Measurements from ENCODE around the gene CAMK1D.
"Not testable (repeated sequence)": the region's sequence is repeated elsewhere in the genome, so short reads cannot be mapped to it uniquely, and the experiment has no call there.

Gene CAMK1D

GRCh38 chr10:12470719-12471118 is 121.4 kb downstream of the CAMK1D start:
- DNase-seq, result no peak

DNA sequence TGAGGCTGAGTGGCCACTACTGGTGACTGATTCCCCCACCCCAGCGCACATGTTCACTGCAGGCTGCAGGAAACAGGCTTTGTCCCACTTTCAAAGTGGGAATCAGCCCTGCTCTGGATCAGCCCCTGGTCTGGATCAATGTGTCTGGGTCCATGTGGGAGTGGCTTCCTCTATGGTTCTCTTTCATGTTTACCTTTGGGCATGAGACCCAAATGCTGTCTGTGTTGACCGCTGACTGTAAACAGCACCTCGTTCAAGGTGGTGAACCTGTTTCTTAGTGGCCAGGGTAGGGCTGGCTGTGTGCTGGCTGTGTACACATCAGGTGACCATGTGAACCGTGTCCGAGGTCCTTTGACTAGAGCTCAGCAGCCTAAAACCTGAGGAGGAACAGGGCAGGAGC is 121.8 kb downstream of the CAMK1D start:
- DNase-seq, result no peak

- no peak for DNase-seq
These were observed 124.1 kb downstream of the CAMK1D start for GRCh38 chr10:12473491-12473890.

DNA sequence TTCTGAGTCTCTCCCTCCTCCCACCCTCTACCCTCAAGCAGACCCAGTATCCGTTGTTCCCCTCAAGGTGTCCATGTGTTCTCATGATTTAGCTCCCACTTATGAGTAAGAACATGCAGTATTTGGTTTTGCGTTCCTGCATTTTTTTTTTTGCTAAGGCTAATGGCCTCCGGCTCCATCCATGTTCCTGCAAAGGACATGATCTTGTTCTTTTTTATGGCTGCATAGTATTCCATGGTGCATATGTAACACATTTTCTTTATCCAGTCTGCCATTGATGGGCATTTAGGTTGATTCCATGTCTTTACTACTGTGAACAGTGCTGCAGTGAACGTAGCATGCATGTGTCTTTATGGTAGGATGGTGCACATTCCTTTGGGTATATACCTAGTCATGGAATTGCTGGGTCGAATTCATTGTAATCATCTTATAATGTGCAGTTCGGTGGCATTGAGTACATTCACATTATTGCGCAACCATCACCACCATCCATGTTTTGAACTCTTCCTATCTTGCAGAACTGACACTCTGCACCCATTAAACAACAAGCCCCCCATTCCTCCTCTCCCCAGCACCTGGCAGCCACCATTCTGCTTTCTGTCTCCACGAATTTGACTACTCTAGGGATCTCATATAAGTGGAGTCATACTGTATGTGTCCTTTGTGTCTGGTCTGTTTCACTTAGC is 125.5 kb downstream of the CAMK1D start:
- no peak for DNase-seq

GRCh38 chr10:12476656-12477055 is 127.3 kb downstream of the CAMK1D start:
- DNase-seq, result no peak

DNA sequence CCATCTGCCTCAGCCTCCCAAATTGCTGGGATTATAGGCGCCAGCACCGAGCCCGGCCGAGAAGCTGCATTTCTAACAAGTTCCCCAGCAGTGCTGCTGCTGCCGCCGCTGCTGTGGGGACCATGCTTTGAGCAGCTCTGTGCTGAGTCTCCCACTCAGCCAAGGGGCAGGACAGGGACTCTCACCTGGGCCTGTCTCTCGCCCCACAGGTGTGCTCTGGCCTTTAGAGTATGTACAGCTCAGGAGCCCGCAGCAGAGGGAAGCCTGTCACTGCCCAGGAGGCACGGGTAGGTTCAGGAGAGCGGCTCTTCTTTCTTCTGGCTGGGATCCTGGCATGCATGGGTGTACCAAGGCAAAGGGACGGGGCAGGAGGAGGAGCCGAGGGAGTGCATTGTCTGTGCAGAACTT is 130.1 kb downstream of the CAMK1D start:
- DNase-seq, result no peak

GRCh38 chr10:12479924-12480323 is 130.6 kb downstream of the CAMK1D start:
- no peak for DNase-seq

- no peak for DNase-seq
These were observed 131.1 kb downstream of the CAMK1D start for GRCh38 chr10:12480440-12480839.

GRCh38 chr10:12481924-12482323 is 132.6 kb downstream of the CAMK1D start:
- DNase-seq, result no peak

GRCh38 chr10:12482587-12482986 is 133.2 kb downstream of the CAMK1D start:
- DNase-seq, result no peak

GRCh38 chr10:12484002-12484918 is 134.9 kb downstream of the CAMK1D start:
- no peak for DNase-seq

GRCh38 chr10:12484941-12485805 is 135.8 kb downstream of the CAMK1D start:
- no peak for DNase-seq

DNA sequence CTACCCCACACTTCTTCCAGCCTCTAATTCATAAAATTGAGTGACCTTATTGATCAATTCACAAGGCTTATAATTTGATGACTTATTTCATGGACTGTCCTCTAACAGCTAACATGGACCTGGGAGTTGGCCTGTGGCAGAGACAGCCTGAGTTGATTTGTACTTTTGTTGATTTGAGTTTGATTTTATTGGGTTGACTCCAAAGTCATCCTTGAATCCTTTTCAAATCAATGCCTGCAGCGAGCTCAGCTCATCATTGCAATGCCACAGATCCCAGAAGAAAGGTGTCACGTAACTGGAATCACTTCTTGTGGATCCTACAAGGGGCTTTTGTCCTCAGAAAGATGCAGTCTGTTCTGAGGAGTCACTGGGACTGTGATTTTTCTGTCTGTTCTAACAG is 138.0 kb downstream of the CAMK1D start:
- no peak for DNase-seq

GRCh38 chr10:12488626-12489025 is 139.3 kb downstream of the CAMK1D start:
- no peak for DNase-seq

GRCh38 chr10:12489357-12489756 is 140.0 kb downstream of the CAMK1D start:
- DNase-seq, result no peak

DNA sequence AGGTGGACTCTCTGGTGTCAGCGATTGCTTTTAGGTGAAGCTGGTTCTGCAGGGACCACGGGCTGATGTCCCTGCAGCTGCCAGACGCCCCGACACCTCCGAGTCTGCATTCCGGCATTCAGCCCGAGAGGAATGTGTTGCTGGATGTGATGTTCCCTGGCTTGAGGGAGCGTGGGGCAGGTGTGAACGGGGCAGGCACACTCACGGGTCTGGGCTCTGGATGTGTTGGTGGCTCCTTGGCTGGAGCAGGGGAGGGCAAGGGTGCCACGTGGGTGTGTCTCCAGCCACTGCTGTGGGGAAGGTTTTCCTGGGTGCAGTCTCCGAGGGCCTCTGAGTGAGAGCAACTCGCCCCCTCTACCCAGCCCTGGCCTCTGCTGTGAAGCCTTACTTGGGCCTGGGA is 140.5 kb downstream of the CAMK1D start:
- no peak for DNase-seq

DNA sequence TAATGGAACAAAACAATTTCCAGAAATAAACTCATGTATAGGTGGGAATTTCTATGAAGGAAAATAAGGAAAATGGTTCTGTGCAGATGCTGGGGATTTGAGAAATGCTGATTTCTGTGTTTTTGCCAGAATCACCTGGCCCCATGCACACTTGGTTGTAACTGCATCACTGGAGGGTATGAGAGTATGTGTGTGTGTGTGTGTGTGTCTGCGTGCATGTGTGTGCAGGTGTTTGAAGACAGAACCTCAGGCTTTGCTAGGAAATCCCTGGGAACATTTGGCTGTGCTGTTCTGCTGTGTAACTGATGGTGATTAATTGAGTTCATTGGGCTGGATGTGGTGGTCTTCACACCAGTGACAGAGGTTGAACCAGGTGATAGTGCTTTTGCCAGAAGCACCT is 141.6 kb downstream of the CAMK1D start:
- no peak for DNase-seq

DNA sequence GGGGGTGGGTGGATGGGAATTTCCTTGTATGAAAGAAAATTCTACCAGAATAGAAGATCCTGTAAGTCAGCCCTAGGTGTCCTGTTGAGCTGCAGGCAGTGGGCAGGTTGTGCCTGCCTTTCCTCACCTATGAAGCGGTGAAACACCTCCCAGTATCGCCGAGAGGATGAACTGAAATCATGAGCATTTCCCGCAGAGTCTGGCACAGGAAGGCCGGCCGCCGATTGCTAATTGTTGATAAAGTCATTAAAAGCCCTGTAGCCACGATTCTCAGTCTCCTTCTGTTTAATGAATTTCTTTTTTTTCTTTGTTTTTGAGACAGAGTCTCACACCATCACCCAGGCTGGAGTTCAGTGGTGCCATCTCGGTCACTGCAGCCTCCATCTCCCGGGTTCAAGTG is 142.1 kb downstream of the CAMK1D start:
- no peak for DNase-seq

DNA sequence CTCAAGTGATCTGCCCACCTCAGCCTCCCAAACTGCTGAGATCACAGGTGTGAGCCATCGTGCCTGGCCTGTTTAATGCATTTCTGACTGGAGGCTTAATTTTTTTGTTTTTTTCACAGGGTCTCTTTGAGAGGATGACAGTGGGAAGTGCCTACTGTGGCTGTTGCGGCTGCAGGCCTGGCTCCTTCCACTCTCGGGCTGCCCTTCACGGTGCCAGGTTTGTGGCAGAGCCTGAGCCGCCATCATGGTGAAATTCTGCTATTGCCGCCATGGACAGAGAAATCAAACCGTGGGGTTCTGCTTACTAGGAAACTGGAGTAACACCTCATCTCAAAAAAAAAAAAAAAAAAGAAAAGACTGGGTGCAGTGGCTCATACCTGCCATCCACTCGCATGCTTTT is 142.7 kb downstream of the CAMK1D start:
- no peak for DNase-seq

- DNase-seq, result not testable (repeated sequence)
These were observed 147.7 kb downstream of the CAMK1D start for GRCh38 chr10:12497046-12497445.

DNA sequence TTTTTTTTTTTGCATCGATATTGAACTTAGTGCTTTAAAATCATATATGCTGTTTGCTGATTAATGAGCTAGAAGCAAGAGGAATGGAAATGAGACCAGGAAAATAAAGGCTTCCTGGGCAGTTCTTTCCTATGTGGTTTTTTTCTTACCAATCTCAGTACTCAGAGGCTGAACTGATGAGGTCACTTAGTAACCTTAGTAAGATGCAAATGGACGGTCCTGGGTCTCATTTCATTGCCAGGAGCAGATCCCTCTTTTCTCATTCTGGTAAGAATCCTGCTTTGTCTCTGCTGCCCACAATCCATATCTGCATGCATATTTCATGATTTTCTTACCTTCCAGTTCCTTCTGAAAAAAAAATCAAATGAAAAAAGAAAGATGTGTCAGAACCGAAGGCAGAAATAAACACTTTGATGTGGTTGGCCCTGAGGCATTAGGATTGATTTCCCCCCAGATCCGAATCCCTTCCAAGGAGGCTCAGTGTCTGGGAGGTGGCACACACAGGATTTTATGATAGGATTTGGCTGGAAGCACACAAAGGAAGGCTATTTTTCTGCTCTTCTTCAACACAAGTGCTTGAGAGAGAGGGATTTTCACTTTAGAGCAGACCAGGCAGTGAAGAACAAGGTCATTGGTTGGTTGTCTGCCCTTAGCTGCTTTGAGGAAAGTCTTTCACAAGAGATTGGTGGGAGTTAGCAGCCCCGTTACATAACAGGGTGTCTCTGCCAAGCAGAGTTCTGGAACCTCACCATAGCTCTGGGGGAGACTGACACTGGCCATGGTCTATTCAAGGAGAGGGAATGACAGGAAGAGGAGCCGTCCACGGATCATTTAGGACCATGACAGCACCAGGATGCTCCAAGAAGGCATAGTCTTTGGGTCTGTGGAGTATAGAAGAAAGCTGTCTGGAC is 150.0 kb downstream of the CAMK1D start:
- DNase-seq, result no peak
